HG03039 (cell line): Measurements from ENCODE around the gene LRRTM1.

Experiments
- ATAC-seq: cut with Tn5 transposase; IDR thresholded peaks from one replicate; pipeline ENCODE4 v1.9.1; 2021; ENCODE audit warnings: mild to moderate bottlenecking, moderate library complexity; ENCODE audit not compliant: unreplicated experiment

The LRRTM1 gene, protein sequence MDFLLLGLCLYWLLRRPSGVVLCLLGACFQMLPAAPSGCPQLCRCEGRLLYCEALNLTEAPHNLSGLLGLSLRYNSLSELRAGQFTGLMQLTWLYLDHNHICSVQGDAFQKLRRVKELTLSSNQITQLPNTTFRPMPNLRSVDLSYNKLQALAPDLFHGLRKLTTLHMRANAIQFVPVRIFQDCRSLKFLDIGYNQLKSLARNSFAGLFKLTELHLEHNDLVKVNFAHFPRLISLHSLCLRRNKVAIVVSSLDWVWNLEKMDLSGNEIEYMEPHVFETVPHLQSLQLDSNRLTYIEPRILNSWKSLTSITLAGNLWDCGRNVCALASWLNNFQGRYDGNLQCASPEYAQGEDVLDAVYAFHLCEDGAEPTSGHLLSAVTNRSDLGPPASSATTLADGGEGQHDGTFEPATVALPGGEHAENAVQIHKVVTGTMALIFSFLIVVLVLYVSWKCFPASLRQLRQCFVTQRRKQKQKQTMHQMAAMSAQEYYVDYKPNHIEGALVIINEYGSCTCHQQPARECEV

DNA sequence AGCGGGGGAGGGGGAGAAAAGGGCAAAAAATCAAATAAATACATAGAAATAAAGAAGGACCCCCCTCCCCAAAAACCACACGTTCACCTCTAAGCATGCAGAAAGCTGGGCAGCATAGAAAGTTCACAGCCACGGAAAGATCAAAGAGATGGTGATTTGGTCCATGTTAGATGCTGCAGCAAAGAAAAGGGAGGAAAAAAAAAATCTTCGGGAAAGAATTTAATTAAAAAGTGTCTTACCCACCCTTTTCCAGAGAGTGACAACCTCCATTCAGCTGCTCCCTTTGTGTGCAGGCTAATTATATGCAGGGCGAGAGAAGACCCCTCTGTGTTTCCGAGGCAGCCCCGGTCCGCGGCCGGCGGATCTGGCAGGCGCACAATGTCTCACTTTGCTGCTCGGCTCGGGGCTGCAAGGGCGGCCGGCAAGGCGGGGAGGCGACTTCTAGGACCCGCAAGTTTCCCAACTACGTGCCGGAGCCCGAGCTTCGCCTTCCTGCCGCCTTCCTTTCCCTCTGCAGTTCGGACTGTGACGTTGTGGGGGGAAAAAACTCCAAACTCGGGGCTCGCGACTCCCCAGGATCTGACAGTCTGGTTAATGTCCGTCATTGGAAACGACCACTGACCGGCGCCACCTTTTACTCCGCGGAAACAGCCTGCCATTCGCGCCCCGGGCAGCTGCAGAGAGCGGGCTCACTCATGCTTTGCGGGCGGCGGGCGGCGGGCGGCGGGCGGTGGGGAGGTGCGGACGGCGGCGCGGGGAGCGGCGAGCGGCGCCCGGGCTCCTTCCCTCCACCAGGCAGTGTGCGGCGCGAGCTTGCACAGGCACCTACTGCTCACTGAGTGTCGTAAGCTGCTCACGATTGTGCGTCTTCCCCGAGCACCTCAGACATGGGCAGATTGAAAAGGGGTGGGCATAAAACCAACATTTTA is at the start of gene LRRTM1:
LRRTM1 (minus strand) TSS at position 844 of the 929 bp plus-strand sequence. CDS start 933 bp downstream, outside the sequence.
- no peak for ATAC-seq

GRCh38 chr2:80351231-80351630 is 46.7 kb upstream of the LRRTM1 start:
- ATAC-seq = no peak

DNA sequence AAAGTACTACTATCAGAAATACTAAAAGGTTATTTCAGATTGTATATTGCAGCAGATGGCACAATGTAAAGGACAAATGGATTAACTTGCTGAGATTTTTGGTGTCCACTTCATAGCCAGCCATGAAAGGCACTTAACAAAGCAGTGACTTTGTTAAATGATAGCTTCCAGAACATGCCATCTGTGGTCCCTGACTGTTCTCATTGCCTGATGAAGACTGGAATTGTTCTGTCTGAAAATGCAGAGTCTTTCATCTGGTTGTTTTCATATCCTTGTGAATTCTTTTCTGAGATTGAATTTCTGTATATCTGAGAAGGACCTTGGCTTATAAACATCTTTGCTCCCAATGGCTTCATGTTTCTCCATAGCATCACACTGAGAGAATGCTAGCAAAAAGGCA is 44.4 kb upstream of the LRRTM1 start:
- no peak for ATAC-seq

- no peak for ATAC-seq
These were observed 43.5 kb upstream of the LRRTM1 start for GRCh38 chr2:80348078-80348477.

GRCh38 chr2:80340022-80340421 is 35.5 kb upstream of the LRRTM1 start:
- ATAC-seq = no peak

- ATAC-seq = no peak
These were observed 34.2 kb upstream of the LRRTM1 start for GRCh38 chr2:80338794-80339193.

- no peak for ATAC-seq
These were observed 30.9 kb upstream of the LRRTM1 start for GRCh38 chr2:80335411-80335810.

- no peak for ATAC-seq
These were observed 29.3 kb upstream of the LRRTM1 start for GRCh38 chr2:80333886-80334285.

GRCh38 chr2:80330527-80331450 is 26.2 kb upstream of the LRRTM1 start:
- no peak for ATAC-seq

GRCh38 chr2:80329491-80329890 is 24.9 kb upstream of the LRRTM1 start:
- no peak for ATAC-seq

DNA sequence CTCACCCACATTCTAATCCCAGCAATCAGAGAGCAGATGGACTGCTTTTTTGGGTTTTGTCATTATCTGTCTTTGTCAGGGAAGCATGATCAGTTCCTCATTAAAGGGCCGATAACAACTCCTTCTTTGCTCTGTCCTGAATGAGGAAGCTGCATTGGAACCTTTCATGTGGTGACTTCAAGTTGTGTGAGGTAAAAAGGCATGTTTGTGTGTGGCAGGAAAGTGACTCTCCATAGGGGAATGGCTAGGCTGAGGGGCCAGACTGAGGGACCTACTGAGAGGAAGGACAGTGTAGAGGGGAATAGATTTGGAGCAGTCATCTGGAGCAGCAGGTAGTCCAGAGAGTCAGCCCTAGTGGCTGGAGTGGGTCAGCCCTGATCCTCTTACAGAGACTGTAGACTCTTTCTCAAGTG is 23.6 kb upstream of the LRRTM1 start:
- no peak for ATAC-seq

DNA sequence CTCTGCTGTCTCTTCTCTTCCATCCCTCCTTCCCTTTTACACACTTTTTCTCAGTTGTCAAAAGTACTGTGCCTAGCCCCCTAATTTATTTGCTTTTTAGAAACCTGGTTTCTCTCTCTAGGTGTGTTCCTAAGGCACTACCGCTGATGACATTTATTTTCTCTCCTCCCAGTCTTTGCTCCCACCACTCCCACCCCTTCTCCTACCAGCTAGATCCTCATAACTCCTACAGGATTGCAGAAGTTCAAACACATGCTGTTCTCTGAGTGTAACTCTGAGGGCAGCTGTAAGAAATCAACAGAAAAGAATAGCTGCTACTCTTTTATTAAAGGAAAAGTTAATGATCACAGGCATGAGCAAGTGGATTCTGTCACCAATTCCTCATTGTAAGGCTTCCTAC is 22.3 kb upstream of the LRRTM1 start:
- no peak for ATAC-seq

DNA sequence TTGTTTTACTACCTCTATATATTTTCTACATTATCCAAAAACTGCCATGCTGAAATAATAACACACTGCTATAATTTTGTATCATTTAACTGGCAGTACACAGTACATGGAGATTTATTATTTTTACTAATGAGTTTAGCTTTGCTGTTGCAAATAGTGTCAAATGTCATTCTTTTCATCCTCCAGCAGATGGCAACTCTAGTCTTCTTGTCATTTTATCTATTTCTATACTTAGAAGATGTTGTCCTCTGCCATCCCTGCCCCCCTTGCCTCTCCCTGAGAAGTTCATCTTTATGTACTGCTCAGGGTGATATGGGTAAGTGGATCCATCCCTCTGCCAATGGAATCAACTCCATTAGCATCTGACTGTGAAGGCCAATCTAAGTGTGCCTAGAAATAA is 21.7 kb upstream of the LRRTM1 start:
- ATAC-seq = no peak

- no peak for ATAC-seq
These were observed 20.0 kb upstream of the LRRTM1 start for GRCh38 chr2:80324525-80324924.

- ATAC-seq = no peak
These were observed 19.1 kb upstream of the LRRTM1 start for GRCh38 chr2:80323610-80324009.

GRCh38 chr2:80322958-80323357 is 18.4 kb upstream of the LRRTM1 start:
- ATAC-seq = no peak

DNA sequence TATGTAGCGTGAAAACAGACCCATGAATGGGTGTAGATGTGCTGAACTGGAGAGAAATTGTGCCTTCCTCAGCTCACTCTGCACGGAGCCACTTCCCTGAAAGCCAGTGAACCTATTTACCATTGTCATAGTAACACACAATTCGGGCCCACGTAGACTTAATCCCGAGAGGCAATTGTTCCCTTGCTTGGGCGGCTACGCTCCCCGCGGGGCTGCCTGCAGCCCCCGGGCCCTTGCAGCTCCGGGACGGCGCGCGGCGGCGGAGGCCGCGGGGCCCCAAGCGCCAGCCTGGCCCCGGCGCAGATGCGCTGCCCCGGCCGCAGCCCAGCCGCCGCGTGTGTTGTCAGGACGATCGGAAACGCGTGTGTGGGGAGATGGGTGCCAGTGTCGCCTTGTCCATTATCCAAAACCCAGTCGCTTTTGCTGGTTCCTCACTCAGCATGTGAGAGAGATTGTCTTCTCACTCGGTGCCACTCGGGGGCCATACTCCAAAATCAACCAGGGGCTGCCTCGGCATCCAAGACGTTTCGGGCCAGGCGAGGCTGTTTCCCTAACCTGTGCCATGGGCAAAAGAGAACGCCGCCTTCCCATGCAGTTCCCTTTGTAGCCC is 17.9 kb upstream of the LRRTM1 start:
- no peak for ATAC-seq

DNA sequence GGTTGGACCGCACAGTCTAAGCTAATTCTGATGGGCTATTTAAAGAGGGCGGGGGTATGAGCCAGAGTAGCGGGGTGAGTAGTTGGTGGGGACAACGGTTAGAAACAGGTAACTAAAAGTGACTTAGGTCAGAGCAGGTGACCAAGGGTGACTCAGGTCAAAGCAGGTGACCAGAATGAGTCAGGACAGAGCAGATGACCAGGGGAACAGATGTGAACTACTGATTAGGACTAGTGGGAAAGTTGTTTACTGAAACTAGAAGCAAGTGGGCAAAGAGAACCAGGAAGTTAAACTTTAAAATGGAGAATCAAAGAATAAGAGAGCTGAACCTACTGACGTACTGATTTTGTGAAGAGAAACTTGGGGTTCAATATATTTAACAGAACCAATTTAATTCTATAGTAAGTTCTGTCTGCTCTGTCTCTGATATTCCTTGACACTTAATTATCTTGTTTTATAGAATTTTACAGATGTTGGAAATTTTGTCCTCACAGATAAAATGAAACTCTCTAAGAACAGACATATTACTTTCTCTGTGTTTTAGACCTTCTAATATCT is 7.8 kb upstream of the LRRTM1 start:
- ATAC-seq = no peak

GRCh38 chr2:80311304-80311703 is 6.8 kb upstream of the LRRTM1 start:
- no peak for ATAC-seq
